Mucosa of descending colon (tissue), 3 donors: ENCODE data around the gene KCNK15. TPM values are rescaled to one million over a fixed set of nuclear protein-coding genes. Genes with fewer than 3 reads are reported as not detected.

Source experiments
- ATAC-seq: fragments of 200-7000 bp; cut with Tn5 transposase; one replicate; pipeline ENCODE4 v1.9.1; 2020; ENCODE audit warnings: mild to moderate bottlenecking, moderate library complexity
- DNase-seq, 3 donors: peaks; one replicate each; pipeline ENCODE4 v3.0.0-alpha.2; 2020
- H3K36me3 ChIP-seq: fragments of 200-600 bp; one replicate; pipeline ENCODE4 v1.8.0; 2021; ENCODE audit warnings: low read depth, mild to moderate bottlenecking
- H3K4me1 ChIP-seq: fragments of 200-600 bp; one replicate; pipeline ENCODE4 v1.8.0; 2021; ENCODE audit warnings: low read depth, mild to moderate bottlenecking
- H3K4me3 ChIP-seq: fragments of 200-600 bp; one replicate; pipeline ENCODE4 v1.8.0; 2021; ENCODE audit warnings: mild to moderate bottlenecking
- H3K9me3 ChIP-seq: fragments of 200-600 bp; one replicate; pipeline ENCODE4 v1.8.0; 2021; ENCODE audit warnings: mild to moderate bottlenecking
- CTCF ChIP-seq: fragments of 200-600 bp; IDR thresholded peaks from one replicate; pipeline ENCODE4 v1.8.0; 2022; ENCODE audit warnings: antibody characterized with exemption, mild to moderate bottlenecking
- intact Hi-C, 2 donors: fragments of 100-400 bp; cut with DNase I in 1 of 2; cut with micrococcal nuclease in 1 of 2; formaldehyde crosslinking; loops; one replicate each; pipeline versions ENCODE4 v1.11.0 to v1.11.1; 2022; cut with DNase I, micrococcal nuclease
- total RNA-seq, 3 donors: library from RNA; stranded (reverse); fragmentation: NEBNext Ultra II Directional in 2 of 3; extraction: Animal tissue kit (Norgen Biotek cat#: 25700) in 2 of 3; gene quantifications; one replicate each; pipeline versions ENCODE4 v1.2.1 to v1.2.4, GENCODE V29; 2021 to 2023
- donor health status: DM: no; HTN: no; CAD: no; lungs with moderate emphysema.
- donor health status: DM: no; HTN: no; CAD: no.
- donor health status: DM: no; HTN: yes; CAD: no.

KCNK15 gene
- total RNA-seq, 3 donors from 2014 or later: 0.17 to 0.44 (median 0.43) TPM

GRCh38 chr20:44723391-44723790 is 22.3 kb upstream of the KCNK15 start:
- no peaks in the 10 kb centered on the region for H3K9me3 ChIP-seq
- no peaks in the 10 kb centered on the region for H3K36me3 ChIP-seq
- ATAC-seq (no peak), DNase-seq (no peak)
- H3K4me1 ChIP-seq: no peaks in the 10 kb centered on the region
- H3K4me3 ChIP-seq: no peak overlapping the region
- intact Hi-C loops: no loop called here
- TF ChIP-seq CTCF: no peak

GRCh38 chr20:44723798-44724362 is 21.8 kb upstream of the KCNK15 start:
- DNase-seq (no peak), ATAC-seq (no peak)
- Histone ChIP-seq H3K4me1 (no peaks in the 10 kb centered on the region), H3K4me3 (no peak overlapping the region), H3K36me3 (no peaks in the 10 kb centered on the region), H3K9me3 (no peaks in the 10 kb centered on the region)
- no peak for TF ChIP-seq CTCF
- intact Hi-C loops: no loop called here

- Histone ChIP-seq H3K4me1 (no peaks in the 10 kb centered on the region), H3K36me3 (no peaks in the 10 kb centered on the region), H3K9me3 (no peaks in the 10 kb centered on the region), H3K4me3 (no peak overlapping the region)
- DNase-seq (no peak), ATAC-seq (no peak)
- no peak for TF ChIP-seq CTCF
- intact Hi-C loops: no loop called here
These were observed 21.1 kb upstream of the KCNK15 start for GRCh38 chr20:44724423-44725091.

- TF ChIP-seq CTCF: no peak
- ATAC-seq: no peak
- Histone ChIP-seq H3K4me1 (no peaks in the 10 kb centered on the region), H3K9me3 (no peaks in the 10 kb centered on the region), H3K36me3 (no peaks in the 10 kb centered on the region), H3K4me3 (no peak overlapping the region)
- DNase-seq: no peak
- intact Hi-C loops: no loop called here
These were observed 19.8 kb upstream of the KCNK15 start for GRCh38 chr20:44725837-44726236.

GRCh38 chr20:44727039-44727438 is 18.6 kb upstream of the KCNK15 start:
- Histone ChIP-seq H3K4me3 (no peak overlapping the region), H3K4me1 (no peaks in the 10 kb centered on the region), H3K9me3 (no peaks in the 10 kb centered on the region), H3K36me3 (no peaks in the 10 kb centered on the region)
- DNase-seq: no peak
- no peak for ATAC-seq
- intact Hi-C loops: no loop called here
- no peak for TF ChIP-seq CTCF

- intact Hi-C loops: no loop called here
- H3K9me3 ChIP-seq: no peaks in the 10 kb centered on the region
- DNase-seq: no peak
- H3K36me3 ChIP-seq: no peaks in the 10 kb centered on the region
- H3K4me1 ChIP-seq: no peaks in the 10 kb centered on the region
- TF ChIP-seq CTCF: no peak
- ATAC-seq: no peak
- H3K4me3 ChIP-seq: no peak overlapping the region
These were observed 18.0 kb upstream of the KCNK15 start for GRCh38 chr20:44727651-44728050.
